PC-9 (cell line): ENCODE data around the gene INKA2.

ENCODE experiments used
- EZH2 ChIP-seq: fragments of 200-600 bp; sonication (generic); IDR thresholded peaks from 2 replicates; pipeline ENCODE4 v1.8.0; 2017; ENCODE audit warnings: antibody characterized with exemption, low read depth
- TF ChIP-seq, protein P1 (sequence below): fragments of 200-600 bp; sonication (generic); conservative IDR thresholded peaks from 2 replicates; pipeline ENCODE4 v1.6.1; 2017; ENCODE audit warnings: mixed run types, antibody characterized with exemption, mild to moderate bottlenecking, moderate library complexity

DNA sequence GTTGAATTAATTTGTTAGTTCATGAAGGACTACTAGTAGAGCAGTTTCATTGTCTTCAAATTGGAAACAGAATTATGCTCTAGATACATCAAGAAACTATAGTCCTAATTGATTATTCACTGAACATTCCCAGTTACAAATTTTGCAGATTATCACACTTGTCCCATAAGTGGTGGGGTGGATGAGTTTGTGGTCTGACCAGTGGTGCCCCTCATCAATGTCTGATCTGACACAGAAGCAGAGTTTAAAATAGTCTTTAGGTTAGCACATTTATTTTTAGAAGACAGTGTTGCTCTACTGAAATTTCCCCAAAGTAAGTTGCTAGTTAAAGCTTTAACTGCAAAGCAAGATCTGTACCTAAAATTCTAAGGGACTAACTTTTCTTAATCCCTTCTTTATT, 42.9 kb downstream of the INKA2 start:
- TF ChIP-seq, protein P1, sequence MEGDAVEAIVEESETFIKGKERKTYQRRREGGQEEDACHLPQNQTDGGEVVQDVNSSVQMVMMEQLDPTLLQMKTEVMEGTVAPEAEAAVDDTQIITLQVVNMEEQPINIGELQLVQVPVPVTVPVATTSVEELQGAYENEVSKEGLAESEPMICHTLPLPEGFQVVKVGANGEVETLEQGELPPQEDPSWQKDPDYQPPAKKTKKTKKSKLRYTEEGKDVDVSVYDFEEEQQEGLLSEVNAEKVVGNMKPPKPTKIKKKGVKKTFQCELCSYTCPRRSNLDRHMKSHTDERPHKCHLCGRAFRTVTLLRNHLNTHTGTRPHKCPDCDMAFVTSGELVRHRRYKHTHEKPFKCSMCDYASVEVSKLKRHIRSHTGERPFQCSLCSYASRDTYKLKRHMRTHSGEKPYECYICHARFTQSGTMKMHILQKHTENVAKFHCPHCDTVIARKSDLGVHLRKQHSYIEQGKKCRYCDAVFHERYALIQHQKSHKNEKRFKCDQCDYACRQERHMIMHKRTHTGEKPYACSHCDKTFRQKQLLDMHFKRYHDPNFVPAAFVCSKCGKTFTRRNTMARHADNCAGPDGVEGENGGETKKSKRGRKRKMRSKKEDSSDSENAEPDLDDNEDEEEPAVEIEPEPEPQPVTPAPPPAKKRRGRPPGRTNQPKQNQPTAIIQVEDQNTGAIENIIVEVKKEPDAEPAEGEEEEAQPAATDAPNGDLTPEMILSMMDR: no peak
- TF ChIP-seq EZH2: no peak
